Measurements from ENCODE around the gene RAB34.

DNA sequence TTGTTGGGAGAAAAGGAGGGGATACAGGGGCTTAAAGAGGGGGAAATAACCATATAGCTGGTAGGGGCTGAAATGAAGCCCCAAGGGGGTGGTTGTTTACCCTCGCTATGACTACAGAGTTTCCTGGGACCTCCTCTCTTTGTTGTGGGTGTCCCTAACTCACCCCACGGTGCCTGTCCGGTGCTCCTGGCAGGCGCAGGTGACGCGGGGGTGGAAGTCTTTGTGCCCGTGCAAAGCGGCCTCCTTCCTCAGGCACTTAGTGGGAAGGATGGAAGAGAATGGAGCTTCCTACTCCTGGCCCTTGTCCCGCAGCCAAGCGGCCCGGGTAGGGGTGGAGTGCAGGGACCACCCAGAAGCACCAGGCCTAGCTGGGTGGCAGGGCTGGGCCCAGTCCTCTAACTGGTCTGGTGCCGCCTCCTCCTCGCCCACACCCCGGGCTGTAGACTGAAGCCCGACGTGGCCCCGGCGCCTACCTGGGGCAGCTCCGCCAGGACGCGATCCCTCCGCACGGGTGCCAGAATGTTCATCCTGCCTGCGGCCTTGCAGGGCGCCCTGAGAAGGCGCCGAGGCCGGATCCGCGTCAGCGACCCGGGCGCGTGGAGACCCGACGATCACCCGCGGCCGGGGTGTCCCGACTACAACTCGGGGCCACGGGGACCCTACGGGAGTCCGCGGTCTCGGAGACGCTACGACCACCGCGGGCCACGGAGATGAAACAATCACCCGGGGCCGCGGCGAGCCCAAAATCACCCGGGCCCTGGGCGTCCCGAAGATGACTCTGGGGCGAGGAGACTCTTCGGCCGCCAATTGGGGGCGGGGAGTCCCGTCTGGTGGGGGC, 709 bp downstream of the RAB34 start:
- TF ChIP-seq POLR2A (IDR thresholded peaks at IDR 0.05; ENCODE audit: low read depth, low read length), result no peak
- no peak for TF ChIP-seq POLR2AphosphoS5 (IDR thresholded peaks at IDR 0.05; ENCODE audit: low read depth, low read length)
- no peak for TF ChIP-seq TAF1 (IDR thresholded peaks at IDR 0.05; ENCODE audit: borderline replicate concordance, low read depth, low read length)
